HCT116 (cell line): ENCODE measurements around the gene CAMKK1. TPM values are rescaled to one million over a fixed set of nuclear protein-coding genes. Genes with fewer than 3 reads are reported as not detected.

Source experiments
- ATAC-seq: fragments of 200-7000 bp; cut with Tn5 transposase; 2 replicates; pipeline ENCODE4 v1.9.1; 2020; ENCODE audit warnings: mild to moderate bottlenecking, moderate library complexity
- BruUV-seq: library from RNA; stranded (reverse); fragments of 400-500 nt; replicated peaks from 2 replicates; lab custom pipeline; 2021; lab: Mats Ljungman, UMichigan
- CTCF ChIA-PET: fragments of 300-600 bp; sonication (Branson Sonifier 250); formaldehyde crosslinking; loops from one replicate; lab custom pipeline; 2021; ENCODE audit warnings: antibody characterized with exemption; lab: Charles Lee
- POLR2A ChIA-PET: fragments of 300-600, 350-600 bp; sonication (Branson Sonifier 250); formaldehyde crosslinking; loops from one replicate; lab custom pipeline; 2021; ENCODE audit warnings: antibody characterized with exemption; lab: Charles Lee
- RAD21 ChIA-PET, 2 experiments: fragments of 300-600 bp; sonication (Branson Sonifier 250); formaldehyde crosslinking; loops; one replicate each; lab custom pipeline; 2023; ENCODE audit warnings: low total read pairs in 2 of 2; ENCODE audit not compliant: uncharacterized antibody in 2 of 2, unreplicated experiment in 2 of 2, low non-redundant PET in 1 of 2; lab: Charles Lee
- DNase-seq: peaks from one replicate; pipeline ENCODE4 v3.0.0-alpha.2; 2010; ENCODE audit warnings: low read depth, low spot score
- H2AFZ ChIP-seq: fragments of 200-600 bp; shearing (Covaris generic), sonication (generic); 2 replicates; pipeline ENCODE4 v1.6.1; 2017; ENCODE audit warnings: low read depth, mixed run types, mixed read lengths, antibody characterized with exemption, low read length; ENCODE audit not compliant: poor library complexity, severe bottlenecking
- H3K27ac ChIP-seq: 2 replicates; pipeline ENCODE4 v1.5.1; 2012; ENCODE audit warnings: low read depth, low read length
- H3K27me3 ChIP-seq: fragments of 200-600 bp; sonication (generic); 2 replicates; pipeline ENCODE4 v1.6.1; 2016; ENCODE audit warnings: mixed run types, low read length, mixed read lengths; ENCODE audit not compliant: insufficient read depth
- H3K36me3 ChIP-seq, 2 experiments: fragments of 200-500 bp in 1 of 2; fragments of 200-600 bp in 1 of 2; sonication (Bioruptor generic) in 1 of 2; sonication (generic) in 1 of 2; 2 replicates each; pipeline versions ENCODE4 v1.5.1 to v1.6.1; 2014 to 2016; ENCODE audit warnings: low read length in 2 of 2, inconsistent platforms in 1 of 2, mixed read lengths in 1 of 2, mixed run types in 1 of 2; ENCODE audit not compliant: insufficient read depth in 2 of 2, control insufficient read depth in 1 of 2
- H3K4me1 ChIP-seq, 2 experiments: fragments of 200-600 bp in 1 of 2; sonication (generic) in 1 of 2; 2 replicates each; pipeline versions ENCODE4 v1.5.1 to v1.6.1; 2012 to 2017; ENCODE audit warnings: low read length in 2 of 2, inconsistent platforms in 1 of 2, mild to moderate bottlenecking in 1 of 2, mixed read lengths in 1 of 2, mixed run types in 1 of 2, moderate library complexity in 1 of 2; ENCODE audit not compliant: insufficient read depth in 2 of 2, control insufficient read depth in 1 of 2
- H3K4me2 ChIP-seq: fragments of 200-600 bp; sonication (generic); 2 replicates; pipeline ENCODE4 v1.6.1; 2017; ENCODE audit warnings: mixed run types, low read length, mixed read lengths
- H3K4me3 ChIP-seq, 2 experiments: fragments of 200-600 bp in 1 of 2; sonication (generic) in 1 of 2; replicated peaks in 1 of 2; 2 replicates each; pipeline ENCODE4 v1.5.1; 2011 to 2016; ENCODE audit warnings: low read length in 2 of 2, control low read depth in 1 of 2, low read depth in 1 of 2, mild to moderate bottlenecking in 1 of 2, mixed read lengths in 1 of 2, mixed run types in 1 of 2
- H3K79me2 ChIP-seq: fragments of 200-600 bp; sonication (generic); 2 replicates; pipeline ENCODE4 v1.6.1; 2017; ENCODE audit warnings: mild to moderate bottlenecking, mixed run types, low read length, moderate library complexity, mixed read lengths; ENCODE audit not compliant: insufficient read depth
- H3K9ac ChIP-seq: fragments of 200-600 bp; sonication (generic); 2 replicates; pipeline ENCODE4 v1.6.1; 2016; ENCODE audit warnings: low read length, mixed read lengths
- H3K9me2 ChIP-seq: fragments of 200-600 bp; sonication (generic), shearing (Covaris generic); 2 replicates; pipeline ENCODE4 v1.6.1; 2017; ENCODE audit warnings: mixed run types, mild to moderate bottlenecking, moderate library complexity; ENCODE audit not compliant: insufficient read depth
- H3K9me3 ChIP-seq, 2 experiments: fragments of 200-500 bp in 1 of 2; fragments of 200-600 bp in 1 of 2; sonication (Bioruptor generic) in 1 of 2; sonication (generic) in 1 of 2; 2 replicates each; pipeline ENCODE4 v1.6.1; 2014 to 2017; ENCODE audit warnings: low read length in 2 of 2, mixed read lengths in 2 of 2, inconsistent platforms in 1 of 2, low read depth in 1 of 2, mild to moderate bottlenecking in 1 of 2, mixed run types in 1 of 2, moderate library complexity in 1 of 2; ENCODE audit not compliant: control insufficient read depth in 1 of 2, insufficient read depth in 1 of 2
- H4K20me1 ChIP-seq: fragments of 200-600 bp; sonication (generic), shearing (Covaris generic); 2 replicates; pipeline ENCODE4 v1.6.1; 2017; ENCODE audit warnings: mixed run types, mild to moderate bottlenecking, moderate library complexity; ENCODE audit not compliant: insufficient read depth
- CEBPB ChIP-seq: IDR thresholded peaks from 2 replicates; pipeline ENCODE4 v1.6.1; 2012; ENCODE audit warnings: low read depth
- EGR1 ChIP-seq: IDR thresholded peaks from 2 replicates; pipeline ENCODE4 v1.6.1; 2012; ENCODE audit warnings: low read depth
- ELF1 ChIP-seq: IDR thresholded peaks from 2 replicates; pipeline ENCODE4 v1.6.1; 2012; ENCODE audit warnings: low read depth, borderline replicate concordance
- EZH2 ChIP-seq: fragments of 200-600 bp; sonication (generic); IDR thresholded peaks from 2 replicates; pipeline ENCODE4 v1.6.1; 2017; ENCODE audit warnings: antibody characterized with exemption, mixed run types
- EZH2phosphoT487 ChIP-seq: fragments of 200-600 bp; IDR thresholded peaks from 2 replicates; pipeline ENCODE4 v1.6.1; 2018; ENCODE audit warnings: antibody characterized with exemption, borderline replicate concordance
- FOSL1 ChIP-seq: IDR thresholded peaks from 2 replicates; pipeline ENCODE4 v1.6.1; 2012; ENCODE audit warnings: low read depth
- POLR2A ChIP-seq: IDR thresholded peaks from 2 replicates; pipeline ENCODE4 v1.7.0; 2011; ENCODE audit warnings: borderline replicate concordance; ENCODE audit not compliant: insufficient read depth, insufficient read length; ENCODE audit errors: extremely low read depth
- RAD21 ChIP-seq: IDR thresholded peaks from 2 replicates; pipeline ENCODE4 v1.6.1; 2012; ENCODE audit warnings: low read depth, mild to moderate bottlenecking
- SIN3A ChIP-seq: IDR thresholded peaks from 2 replicates; pipeline ENCODE4 v1.6.1; 2012; ENCODE audit warnings: low read depth
- SP1 ChIP-seq: IDR thresholded peaks from 2 replicates; pipeline ENCODE4 v1.6.1; 2012; ENCODE audit warnings: low read depth
- intact Hi-C: fragments of 100-400 bp; cut with micrococcal nuclease; formaldehyde crosslinking; loops from 2 replicates; pipeline ENCODE4 v1.10.0; 2022
- total RNA-seq: library from RNA; stranded (reverse); gene quantifications from one replicate; pipeline ENCODE4 v1.2.1, GENCODE V29; 2021; ENCODE audit not compliant: unreplicated experiment
- TF ChIP-seq, protein P1 (sequence below): IDR thresholded peaks from 2 replicates; pipeline ENCODE4 v1.6.1; 2012
- TF ChIP-seq, protein P2 (sequence below): IDR thresholded peaks from 2 replicates; pipeline ENCODE4 v1.6.1; 2011; ENCODE audit warnings: mild to moderate bottlenecking, low read length, moderate library complexity; ENCODE audit not compliant: insufficient replicate concordance; ENCODE audit errors: extremely low read depth
- TF ChIP-seq, protein P3 (sequence below), 3 experiments: fragments of 200-600 bp in 1 of 3; sonication (generic) in 1 of 3; IDR thresholded peaks in 2 of 3; conservative IDR thresholded peaks in 1 of 3; 2 replicates each; pipeline ENCODE4 v1.5.1; 2012 to 2017; ENCODE audit warnings: low read depth in 2 of 3, low read length in 2 of 3, antibody characterized with exemption in 1 of 3, borderline replicate concordance in 1 of 3, control low read depth in 1 of 3, mild to moderate bottlenecking in 1 of 3, mixed read lengths in 1 of 3, mixed run types in 1 of 3, moderate library complexity in 1 of 3; ENCODE audit not compliant: insufficient read depth in 1 of 3
- TF ChIP-seq, protein P4 (sequence below): IDR thresholded peaks from 2 replicates; pipeline ENCODE4 v1.6.1; 2012; ENCODE audit warnings: low read depth

CAMKK1 gene
- total RNA-seq, 1 experiment from 2014 or later: 10.6 TPM

DNA sequence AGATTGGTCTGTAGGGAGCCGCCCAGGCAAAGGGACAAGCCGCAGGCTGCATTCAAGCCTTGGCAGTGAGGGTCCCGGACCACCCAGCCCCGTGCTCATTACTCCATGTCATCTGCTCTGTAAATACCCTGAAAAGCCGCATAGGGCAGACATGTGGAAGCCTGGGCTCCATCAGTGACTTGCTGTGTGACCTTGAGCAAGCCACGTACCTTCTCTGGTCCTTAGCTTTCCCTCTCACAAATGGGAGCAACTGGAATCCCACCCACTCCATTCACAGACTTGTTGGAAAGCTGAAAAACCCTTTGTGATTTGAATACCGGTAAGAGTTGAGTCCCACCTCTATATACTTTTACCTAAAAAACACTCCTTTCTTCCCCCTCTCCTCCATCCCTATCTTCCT, 11.9 kb downstream of the CAMKK1 start:
- POLR2A ChIA-PET: no interaction called here
- RAD21 ChIA-PET: no interaction called here

More for the DNA sequence above, 11.9 kb downstream of the CAMKK1 start:
- Histone ChIP-seq H3K27me3 (no peaks in the 10 kb centered on the region), H3K4me2 (no peak overlapping the region), H3K9ac (no peak overlapping the region), H3K36me3 (peaks cover 4 to 15% of the 10 kb centered on the region in 2 experiments; a peak in 2 of 4 replicates), H4K20me1 (no peaks in the 10 kb centered on the region), H3K4me3 (no peak overlapping the region), H3K9me2 (no peaks in the 10 kb centered on the region), H3K27ac (no peak overlapping the region), H3K4me1 (peaks cover 6% of the 10 kb centered on the region in 2 experiments), H3K9me3 (no peaks in the 10 kb centered on the region), H3K79me2 (no peaks in the 10 kb centered on the region), H2AFZ (no peak overlapping the region)
- no TSS peak for BruUV-seq
- ATAC-seq (no peak), DNase-seq (no peak)
- TF ChIP-seq ELF1 (no peak), EZH2 (no peak), FOSL1 (no peak), SIN3A (no peak), EGR1 (no peak), SP1 (no peak), CEBPB (no peak), RAD21 (no peak), EZH2phosphoT487 (no peak), POLR2A (no peak)
- TF ChIP-seq, protein P1, sequence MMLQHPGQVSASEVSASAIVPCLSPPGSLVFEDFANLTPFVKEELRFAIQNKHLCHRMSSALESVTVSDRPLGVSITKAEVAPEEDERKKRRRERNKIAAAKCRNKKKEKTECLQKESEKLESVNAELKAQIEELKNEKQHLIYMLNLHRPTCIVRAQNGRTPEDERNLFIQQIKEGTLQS: no peak
- TF ChIP-seq, protein P2, sequence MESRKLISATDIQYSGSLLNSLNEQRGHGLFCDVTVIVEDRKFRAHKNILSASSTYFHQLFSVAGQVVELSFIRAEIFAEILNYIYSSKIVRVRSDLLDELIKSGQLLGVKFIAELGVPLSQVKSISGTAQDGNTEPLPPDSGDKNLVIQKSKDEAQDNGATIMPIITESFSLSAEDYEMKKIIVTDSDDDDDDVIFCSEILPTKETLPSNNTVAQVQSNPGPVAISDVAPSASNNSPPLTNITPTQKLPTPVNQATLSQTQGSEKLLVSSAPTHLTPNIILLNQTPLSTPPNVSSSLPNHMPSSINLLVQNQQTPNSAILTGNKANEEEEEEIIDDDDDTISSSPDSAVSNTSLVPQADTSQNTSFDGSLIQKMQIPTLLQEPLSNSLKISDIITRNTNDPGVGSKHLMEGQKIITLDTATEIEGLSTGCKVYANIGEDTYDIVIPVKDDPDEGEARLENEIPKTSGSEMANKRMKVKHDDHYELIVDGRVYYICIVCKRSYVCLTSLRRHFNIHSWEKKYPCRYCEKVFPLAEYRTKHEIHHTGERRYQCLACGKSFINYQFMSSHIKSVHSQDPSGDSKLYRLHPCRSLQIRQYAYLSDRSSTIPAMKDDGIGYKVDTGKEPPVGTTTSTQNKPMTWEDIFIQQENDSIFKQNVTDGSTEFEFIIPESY: no peak
- TF ChIP-seq, protein P3, sequence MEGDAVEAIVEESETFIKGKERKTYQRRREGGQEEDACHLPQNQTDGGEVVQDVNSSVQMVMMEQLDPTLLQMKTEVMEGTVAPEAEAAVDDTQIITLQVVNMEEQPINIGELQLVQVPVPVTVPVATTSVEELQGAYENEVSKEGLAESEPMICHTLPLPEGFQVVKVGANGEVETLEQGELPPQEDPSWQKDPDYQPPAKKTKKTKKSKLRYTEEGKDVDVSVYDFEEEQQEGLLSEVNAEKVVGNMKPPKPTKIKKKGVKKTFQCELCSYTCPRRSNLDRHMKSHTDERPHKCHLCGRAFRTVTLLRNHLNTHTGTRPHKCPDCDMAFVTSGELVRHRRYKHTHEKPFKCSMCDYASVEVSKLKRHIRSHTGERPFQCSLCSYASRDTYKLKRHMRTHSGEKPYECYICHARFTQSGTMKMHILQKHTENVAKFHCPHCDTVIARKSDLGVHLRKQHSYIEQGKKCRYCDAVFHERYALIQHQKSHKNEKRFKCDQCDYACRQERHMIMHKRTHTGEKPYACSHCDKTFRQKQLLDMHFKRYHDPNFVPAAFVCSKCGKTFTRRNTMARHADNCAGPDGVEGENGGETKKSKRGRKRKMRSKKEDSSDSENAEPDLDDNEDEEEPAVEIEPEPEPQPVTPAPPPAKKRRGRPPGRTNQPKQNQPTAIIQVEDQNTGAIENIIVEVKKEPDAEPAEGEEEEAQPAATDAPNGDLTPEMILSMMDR (IDR thresholded peaks at IDR 0.05 in 2 of 3, conservative IDR thresholded peaks at IDR 0.05 in 1 of 3; ENCODE audit: borderline replicate concordance in 1 of 3, insufficient read depth in 1 of 3, low read depth in 2 of 3, low read length in 2 of 3): no peak
- TF ChIP-seq, protein P4, sequence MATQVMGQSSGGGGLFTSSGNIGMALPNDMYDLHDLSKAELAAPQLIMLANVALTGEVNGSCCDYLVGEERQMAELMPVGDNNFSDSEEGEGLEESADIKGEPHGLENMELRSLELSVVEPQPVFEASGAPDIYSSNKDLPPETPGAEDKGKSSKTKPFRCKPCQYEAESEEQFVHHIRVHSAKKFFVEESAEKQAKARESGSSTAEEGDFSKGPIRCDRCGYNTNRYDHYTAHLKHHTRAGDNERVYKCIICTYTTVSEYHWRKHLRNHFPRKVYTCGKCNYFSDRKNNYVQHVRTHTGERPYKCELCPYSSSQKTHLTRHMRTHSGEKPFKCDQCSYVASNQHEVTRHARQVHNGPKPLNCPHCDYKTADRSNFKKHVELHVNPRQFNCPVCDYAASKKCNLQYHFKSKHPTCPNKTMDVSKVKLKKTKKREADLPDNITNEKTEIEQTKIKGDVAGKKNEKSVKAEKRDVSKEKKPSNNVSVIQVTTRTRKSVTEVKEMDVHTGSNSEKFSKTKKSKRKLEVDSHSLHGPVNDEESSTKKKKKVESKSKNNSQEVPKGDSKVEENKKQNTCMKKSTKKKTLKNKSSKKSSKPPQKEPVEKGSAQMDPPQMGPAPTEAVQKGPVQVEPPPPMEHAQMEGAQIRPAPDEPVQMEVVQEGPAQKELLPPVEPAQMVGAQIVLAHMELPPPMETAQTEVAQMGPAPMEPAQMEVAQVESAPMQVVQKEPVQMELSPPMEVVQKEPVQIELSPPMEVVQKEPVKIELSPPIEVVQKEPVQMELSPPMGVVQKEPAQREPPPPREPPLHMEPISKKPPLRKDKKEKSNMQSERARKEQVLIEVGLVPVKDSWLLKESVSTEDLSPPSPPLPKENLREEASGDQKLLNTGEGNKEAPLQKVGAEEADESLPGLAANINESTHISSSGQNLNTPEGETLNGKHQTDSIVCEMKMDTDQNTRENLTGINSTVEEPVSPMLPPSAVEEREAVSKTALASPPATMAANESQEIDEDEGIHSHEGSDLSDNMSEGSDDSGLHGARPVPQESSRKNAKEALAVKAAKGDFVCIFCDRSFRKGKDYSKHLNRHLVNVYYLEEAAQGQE: no peak
- intact Hi-C loops: no loop called here
- CTCF ChIA-PET: no interaction called here
